NCI-H2171 treated with DMSO at 0.1 percent for 48 hours (cell line): ENCODE data around the gene RAD51C.
"Not testable (repeated sequence)": the region's sequence is repeated elsewhere in the genome, so short reads cannot be mapped to it uniquely, and the experiment has no call there.

Source experiments
- DNase-seq: peaks from one replicate; lab custom pipeline; 2025; lab: John Stamatoyannopoulos, UW

The RAD51C gene

DNA sequence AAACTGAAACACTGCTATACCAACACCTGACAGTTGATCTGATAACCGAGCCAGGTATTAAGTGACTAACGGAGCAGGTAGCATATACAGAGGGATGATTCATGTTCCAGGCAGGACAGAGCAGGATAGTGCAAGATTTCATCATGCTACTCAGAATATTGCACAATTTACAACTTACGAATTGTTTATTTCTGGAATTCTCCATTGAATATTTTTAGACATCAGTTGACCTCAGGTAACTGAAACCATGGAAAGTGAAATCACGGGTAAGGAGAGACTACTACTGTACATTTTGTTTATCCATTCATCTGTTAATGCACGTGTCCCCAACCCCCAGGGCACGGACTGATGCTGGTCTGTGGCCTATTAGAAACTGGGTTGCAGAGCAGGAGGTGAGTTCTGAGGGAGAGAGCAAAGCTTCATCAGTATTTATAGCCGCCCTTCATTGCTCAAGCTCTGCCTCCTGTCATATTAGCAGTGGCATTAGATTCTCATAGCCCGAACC is 48.8 kb downstream of the RAD51C start:
- no peak for DNase-seq

DNA sequence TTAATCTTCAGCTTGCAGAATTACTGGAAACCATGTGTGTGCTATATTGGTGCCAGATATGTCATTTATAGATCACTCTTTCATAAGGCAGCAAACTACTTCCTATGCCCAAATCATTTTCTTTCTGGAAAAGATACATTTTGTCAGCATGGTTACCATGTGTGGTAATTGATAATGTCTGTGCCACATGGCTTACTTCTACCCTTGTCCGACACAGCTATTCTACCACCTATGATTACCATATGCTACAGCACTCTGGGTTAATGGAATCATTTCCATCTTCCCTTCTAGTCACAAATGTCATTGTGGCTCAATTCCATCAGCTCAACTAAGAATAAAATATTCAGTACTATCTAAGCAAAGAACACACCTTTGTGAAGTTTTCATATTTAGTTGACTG is 55.3 kb downstream of the RAD51C start:
- DNase-seq = peak; percentile 30

DNA sequence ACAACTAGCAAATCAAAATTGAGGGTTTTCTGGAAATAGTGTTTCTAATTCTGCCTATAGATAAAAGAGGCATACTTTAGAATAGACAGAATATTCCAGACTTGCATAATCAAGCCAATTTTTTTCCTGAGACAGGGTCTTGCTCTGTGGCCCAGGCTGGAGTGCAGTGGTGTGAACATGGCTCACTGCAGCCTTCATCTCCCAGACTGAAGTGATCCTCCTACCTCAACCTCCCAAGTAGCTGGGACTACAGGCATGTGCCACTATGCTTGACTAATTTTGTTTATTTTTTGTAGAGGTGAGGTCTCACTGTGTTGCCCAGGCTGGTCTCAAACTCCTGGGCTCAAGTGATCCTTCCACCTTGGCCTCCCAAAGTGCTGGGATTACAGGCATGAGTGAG is 57.2 kb downstream of the RAD51C start:
- not testable (repeated sequence) for DNase-seq

DNA sequence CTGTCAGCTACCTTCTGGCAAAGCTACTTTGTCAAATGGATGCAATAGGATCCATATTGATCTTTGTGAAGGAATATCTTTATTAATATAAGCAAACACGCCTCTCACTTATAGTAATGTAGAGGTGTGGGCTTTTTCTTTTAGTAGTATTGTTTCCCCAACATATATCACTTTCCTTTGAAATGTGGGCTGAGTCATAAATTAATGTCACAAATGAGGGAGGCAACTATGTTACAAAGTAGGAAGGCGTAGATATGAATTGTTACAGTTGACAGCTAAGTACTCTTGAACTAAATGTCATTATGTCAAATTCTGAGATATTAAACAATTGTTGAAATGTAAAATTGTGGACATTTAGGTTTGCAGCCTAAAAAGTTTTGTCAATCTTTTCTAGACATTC is 60.6 kb downstream of the RAD51C start:
- no peak for DNase-seq

DNA sequence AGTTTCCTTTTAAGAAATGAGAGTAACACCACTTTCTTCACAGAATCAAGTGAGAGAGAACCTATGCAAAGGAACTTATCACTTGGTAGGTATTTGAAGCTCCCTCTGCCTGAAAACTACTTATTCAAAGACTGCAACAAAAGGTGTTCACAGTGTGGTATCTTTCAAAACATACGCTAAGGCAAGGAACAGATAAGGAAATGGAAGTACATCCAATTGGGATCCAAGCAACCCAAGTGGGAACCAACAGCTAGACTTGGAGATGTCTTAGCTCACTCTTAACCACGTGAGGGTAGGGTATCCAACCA is 62.8 kb downstream of the RAD51C start:
- DNase-seq = no peak

DNA sequence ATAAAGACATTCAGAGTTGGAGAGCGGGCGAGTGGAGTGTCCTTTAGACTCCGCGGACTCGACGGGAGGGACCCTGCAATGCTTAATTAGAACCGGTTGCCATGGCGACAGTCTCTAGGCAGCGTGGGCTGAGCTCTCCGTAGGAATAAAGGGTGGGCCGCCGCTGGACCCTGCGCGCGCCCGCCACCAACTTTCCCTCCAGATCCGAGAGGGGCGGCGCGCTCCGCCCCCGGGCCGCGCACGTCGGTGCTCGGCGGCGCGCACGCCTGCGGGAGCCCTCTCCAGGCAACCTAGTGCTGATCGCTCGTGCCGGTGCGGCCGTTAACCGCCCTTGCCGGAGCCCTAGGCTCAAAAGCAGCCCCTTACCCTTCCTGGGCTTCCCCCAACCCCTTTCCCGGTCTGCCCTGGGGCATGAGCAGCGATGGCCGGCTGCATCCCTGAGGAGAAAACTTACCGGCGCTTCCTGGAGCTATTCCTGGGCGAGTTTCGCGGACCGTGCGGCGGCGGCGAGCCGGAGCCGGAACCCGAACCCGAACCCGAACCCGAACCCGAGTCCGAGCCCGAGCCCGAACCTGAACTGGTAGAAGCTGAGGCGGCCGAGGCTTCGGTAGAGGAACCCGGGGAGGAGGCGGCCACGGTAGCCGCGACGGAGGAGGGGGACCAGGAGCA is 63.3 kb downstream of the RAD51C start, which contains the start of gene PPM1E:
PPM1E (plus strand) TSS at position 278 of the 669 bp plus-strand sequence.
- DNase-seq = peak; percentile 92

DNA sequence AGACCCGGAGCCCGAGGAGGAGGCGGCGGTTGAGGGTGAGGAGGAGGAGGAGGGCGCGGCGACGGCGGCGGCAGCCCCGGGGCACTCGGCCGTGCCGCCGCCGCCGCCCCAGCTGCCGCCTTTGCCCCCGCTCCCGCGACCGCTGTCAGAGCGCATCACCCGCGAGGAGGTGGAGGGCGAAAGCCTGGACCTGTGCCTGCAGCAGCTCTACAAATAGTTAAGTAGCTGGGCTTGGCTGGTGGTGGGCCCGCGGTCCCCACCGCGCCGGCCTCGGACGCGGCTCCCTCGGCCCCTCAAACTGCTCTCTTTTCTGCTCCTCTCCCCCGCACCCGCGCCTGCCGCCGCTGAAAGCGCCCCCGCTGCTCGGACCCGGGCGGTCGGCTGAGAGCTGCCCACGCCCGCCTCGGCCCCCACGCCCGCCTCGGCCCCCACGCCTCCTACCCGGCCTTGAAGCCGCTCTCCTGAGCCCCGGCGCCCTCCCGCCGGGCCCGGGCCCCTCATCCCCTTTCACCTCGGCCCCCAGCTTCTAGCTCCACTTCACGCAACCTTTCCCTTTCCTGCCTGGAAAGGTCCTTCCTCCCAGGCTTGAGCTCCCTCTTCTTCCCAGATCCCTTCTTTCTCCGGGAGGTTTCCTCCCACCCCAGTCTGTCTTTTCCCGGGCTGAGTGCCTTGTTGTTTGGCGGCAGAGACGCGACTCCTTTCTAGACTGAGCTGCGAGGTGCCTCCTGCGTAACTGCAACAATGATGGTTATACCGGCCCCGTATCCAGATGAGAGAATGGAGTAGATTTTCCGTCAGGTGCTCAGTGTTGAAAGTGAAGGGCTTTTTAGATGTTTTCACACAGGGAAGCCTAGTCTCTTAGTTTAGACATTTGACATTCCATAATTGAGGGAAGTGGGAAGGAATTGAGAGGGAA is 64.1 kb downstream of the RAD51C start:
- DNase-seq = peak; percentile 65

DNA sequence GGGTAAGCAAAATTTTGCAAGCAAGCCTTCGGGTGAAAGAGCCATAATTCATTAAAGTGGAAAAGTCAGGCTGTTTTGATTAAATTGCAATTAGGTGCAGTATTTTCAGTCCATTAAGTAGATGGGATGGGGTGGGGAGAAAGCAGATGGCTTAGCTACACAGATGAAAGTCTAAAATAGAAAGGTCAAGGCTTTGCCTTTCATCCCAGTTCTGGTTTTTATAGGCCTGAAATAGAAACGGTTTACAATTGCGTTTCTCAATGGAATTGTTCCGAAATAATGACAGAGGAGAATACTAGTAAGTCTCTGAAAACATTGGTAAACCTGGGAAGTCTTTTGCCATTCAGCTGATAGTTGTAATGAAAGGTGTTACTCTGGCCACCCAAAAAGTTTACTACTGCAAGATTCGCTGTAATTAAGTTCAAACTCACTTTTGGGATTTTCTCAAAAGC is 64.8 kb downstream of the RAD51C start:
- DNase-seq = peak; percentile 49

DNA sequence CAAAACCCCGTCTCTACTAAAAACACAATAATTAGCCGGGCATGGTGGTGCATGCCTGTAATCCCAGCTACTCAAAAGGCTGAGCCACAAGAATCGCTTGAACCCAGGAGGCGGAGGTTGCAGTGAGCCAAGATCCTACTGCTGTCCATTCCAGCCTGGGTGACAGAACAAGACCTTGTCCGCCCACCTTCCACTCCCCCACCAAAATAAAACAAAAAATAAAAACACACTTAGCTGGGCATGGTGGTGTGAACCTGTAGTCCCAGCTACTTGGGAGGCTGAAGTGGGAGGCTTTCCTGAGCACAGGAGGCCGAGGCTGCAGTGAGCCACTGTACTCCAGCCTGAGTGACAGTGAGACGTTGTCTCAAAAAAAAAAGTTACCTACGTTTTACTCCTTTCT is 66.5 kb downstream of the RAD51C start:
- no peak for DNase-seq

DNA sequence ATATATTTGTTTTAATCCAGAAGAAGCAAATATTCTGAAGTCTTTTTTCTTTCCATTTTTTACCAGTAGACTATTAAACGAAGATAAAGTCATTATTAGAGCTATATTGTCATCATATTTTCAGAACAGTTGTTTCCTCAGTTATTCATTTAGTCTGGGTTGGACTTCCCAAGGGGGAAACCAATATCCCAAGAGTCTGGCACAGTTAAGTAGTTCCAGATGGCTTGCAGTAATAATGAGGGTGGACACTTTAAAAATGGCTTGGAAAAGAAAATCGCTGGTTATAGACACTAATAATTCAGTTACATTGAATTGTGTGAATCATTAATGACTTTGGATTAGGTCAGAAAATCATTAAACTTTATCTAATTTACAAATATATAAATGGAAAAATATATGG is 67.1 kb downstream of the RAD51C start:
- peak; percentile 76 for DNase-seq

DNA sequence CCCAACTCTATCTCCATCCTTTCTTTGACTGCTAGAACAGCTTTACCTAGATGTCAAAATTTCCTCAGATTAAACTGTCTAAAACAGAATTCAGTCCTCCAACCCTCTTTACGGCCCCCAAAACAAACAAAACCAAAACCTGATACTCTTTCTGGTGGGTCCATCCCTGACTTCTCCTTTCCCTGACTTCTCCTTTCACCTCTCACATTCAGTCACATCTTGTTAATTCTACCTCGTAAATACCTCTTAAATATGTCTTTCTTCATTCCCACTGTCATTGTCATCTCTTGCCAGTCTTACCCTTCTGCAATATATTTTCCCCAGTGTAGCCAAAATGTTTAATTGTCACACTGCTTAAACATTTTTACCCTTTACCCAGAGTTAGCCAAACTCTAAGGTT is 67.8 kb downstream of the RAD51C start:
- DNase-seq = no peak

DNA sequence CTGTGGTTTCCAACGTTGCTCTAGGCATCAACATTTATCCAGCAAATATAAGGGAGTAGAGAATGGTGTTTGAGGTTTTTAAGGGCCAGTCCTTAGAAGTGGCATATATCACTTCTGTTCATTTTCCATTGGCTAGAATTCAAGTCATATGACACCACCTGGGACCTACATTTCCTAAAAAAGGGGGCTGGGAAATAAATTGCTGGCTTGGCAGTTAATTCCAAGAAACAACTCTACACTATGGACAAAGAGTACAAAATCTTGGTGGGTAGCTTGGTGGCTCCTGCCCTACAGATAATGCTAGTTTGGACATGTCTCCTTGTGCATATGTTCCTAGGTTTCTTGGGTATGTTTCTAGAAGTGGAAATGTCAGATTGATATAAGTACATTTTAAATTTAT is 70.9 kb downstream of the RAD51C start:
- peak; percentile 54 for DNase-seq

DNA sequence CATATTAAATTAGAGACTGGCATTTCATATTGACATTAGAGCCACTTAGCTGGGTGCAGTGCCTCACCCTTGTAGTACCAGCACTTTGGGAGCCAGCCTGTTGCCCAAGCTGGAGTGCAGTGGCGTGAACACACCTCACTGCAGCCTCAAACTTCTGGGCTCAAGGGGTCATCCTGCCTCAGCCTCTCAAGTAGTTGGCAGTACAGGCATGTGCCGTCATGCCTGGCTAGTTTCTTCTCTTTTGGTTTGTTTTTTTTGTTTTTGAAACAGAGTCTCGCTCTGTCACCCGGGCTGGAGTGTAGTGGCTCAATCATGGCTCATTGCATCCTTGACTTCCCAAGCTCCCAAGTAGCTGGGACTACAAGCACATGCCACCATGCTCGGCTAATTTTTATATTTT is 72.0 kb downstream of the RAD51C start:
- DNase-seq = no peak

DNA sequence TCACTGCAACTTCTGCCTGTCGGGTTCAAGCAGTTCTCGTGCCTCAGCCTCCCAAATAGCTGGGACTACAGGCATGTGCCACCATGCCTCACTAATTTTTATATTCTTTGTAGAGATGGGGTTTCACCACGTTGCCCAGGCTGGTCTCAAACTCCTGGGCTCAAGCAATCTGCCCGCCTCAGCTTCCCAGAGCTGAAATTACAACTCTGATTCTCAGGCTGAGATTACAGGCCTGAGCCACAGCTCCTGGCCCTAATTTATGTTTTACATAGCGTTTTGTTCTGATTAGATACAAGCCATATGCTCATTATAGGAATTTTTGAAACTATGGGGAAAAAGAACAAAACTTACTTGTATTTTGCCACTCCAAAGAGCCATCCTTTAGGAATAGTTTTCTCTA is 86.1 kb downstream of the RAD51C start:
- not testable (repeated sequence) for DNase-seq

DNA sequence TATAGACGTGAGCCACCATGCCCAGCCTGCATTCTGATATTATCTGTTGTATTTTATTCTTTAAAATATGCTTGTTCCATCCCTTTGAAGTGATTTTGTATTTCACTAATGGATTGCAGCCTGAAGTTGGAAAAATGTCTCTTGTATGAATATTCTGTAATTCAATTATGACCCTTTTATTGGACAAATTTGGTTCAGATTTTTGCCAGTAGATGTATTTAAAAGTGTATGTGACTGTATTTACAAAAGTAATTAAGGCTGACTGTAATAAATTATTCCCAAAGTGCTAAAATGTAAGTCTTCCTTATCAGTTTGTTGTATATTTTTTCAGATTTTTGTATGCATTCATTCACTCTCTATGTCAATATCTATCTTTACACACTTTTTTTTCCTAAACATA is 87.0 kb downstream of the RAD51C start:
- no peak for DNase-seq

DNA sequence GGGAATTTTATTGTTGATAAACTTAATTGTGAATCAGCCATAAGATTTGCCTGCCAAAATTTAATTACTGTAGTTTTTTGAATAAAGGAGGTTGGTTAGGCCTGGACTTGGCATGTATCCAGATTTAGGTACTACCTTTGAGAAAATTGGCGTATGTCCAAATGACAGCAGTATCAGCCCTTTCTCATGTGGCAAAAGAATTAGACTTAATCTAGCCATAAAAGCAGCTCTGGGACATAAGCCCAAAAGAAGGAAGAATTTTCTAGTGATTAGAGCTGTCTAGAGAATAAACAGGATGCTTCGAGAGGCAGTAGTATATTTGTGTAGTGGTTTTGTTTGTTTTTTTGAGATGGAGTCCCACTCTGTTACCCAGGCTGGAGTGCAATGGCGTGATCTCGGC is 91.0 kb downstream of the RAD51C start:
- DNase-seq = peak; percentile 91

DNA sequence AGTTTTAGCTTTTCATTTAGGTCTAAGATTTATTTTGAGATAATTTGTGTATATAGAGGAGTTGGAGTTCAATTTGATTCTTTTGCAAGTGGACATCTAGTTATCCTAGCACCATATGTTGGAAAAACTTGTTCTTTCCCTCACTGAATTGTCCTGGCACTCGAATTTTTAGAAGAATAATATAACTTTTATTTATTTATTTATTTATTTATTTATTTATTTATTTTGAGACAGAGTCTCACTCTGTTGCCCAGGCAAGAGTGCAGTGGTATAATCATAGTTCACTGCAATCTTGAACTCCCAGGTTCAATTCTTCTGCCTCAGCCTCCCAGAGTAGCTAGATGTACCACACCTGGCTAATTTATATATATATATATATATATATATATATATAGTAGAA is 92.7 kb downstream of the RAD51C start:
- DNase-seq = no peak
